Sigmoid colon (tissue), 7 donors: ENCODE results near the gene WNK2. TPM values are rescaled to one million over a fixed set of nuclear protein-coding genes. Genes with fewer than 3 reads are reported as not detected.
"Not testable (repeated sequence)": the region's sequence is repeated elsewhere in the genome, so short reads cannot be mapped to it uniquely, and the experiment has no call there.

ENCODE experiments used
- DNase-seq: peaks from one replicate; pipeline ENCODE4 v3.0.0-alpha.2; 2019
- H3K27ac ChIP-seq, 4 donors: fragments of 200-600 bp; sonication (generic); one replicate each; pipeline ENCODE4 v1.5.1; 2016 to 2019; ENCODE audit warnings: mild to moderate bottlenecking in 1 of 4
- H3K27me3 ChIP-seq, 3 donors: fragments of 200-600 bp; sonication (generic); one replicate each; pipeline ENCODE4 v1.5.1; 2019; ENCODE audit warnings: mild to moderate bottlenecking in 1 of 3
- H3K36me3 ChIP-seq, 4 donors: fragments of 200-600 bp; sonication (generic); one replicate each; pipeline ENCODE4 v1.5.1; 2016 to 2019
- H3K4me1 ChIP-seq, 4 donors: fragments of 200-600 bp; sonication (generic); one replicate each; pipeline ENCODE4 v1.5.1; 2017 to 2019
- H3K4me3 ChIP-seq, 4 donors: fragments of 200-600 bp; sonication (generic); one replicate each; pipeline ENCODE4 v1.5.1; 2017 to 2019; ENCODE audit warnings: mild to moderate bottlenecking in 2 of 4, moderate library complexity in 1 of 4
- H3K9me3 ChIP-seq, 4 donors: fragments of 200-600 bp in 3 of 4; sonication (generic) in 3 of 4; one replicate each; pipeline versions ENCODE4 v1.5.1 to v1.6.1; 2013 to 2019
- EP300 ChIP-seq, 4 donors: sonication (generic); formaldehyde crosslinking; IDR thresholded peaks; one replicate each; pipeline ENCODE4 v1.6.1; 2017; ENCODE audit warnings: antibody characterized with exemption in 4 of 4
- POLR2A ChIP-seq, 2 donors: fragments of 450-650 bp; IDR thresholded peaks; one replicate each; pipeline ENCODE4 v1.6.1; 2016; ENCODE audit warnings: antibody characterized with exemption in 2 of 2, mild to moderate bottlenecking in 2 of 2, moderate library complexity in 2 of 2
- POLR2AphosphoS5 ChIP-seq, 4 donors: sonication (generic); formaldehyde crosslinking; IDR thresholded peaks; one replicate each; pipeline ENCODE4 v1.6.1; 2017; ENCODE audit warnings: antibody characterized with exemption in 4 of 4
- WGBS, 2 donors: extraction: QIAGEN DNeasy Blood & Tissue Kit; methylation state at CpG; one replicate each; pipeline ENCODE4 v1.1.7; 2013; 5-methylcytosine and 5-hydroxymethylcytosine counted together
- intact Hi-C: fragments of 100-400 bp; cut with DNase I; formaldehyde crosslinking; loops from one replicate; pipeline ENCODE4 v1.15.1; 2023
- polyA plus RNA-seq, 3 donors: library from polyadenylated mRNA; stranded (reverse); fragments of 200-250 nt; gene quantifications; one replicate each; pipeline ENCODE4 v1.2.3, GENCODE V29; 2013
- total RNA-seq, 4 donors: library from RNA; depleted of rRNA; stranded (reverse); fragments of >200 nt; gene quantifications; one replicate each; pipeline ENCODE4 v1.1.0, GENCODE V29; 2016
- TF ChIP-seq, protein P1 (sequence below), 4 experiments: fragments of 450-650 bp in 3 of 4; fragments of 200-600 bp in 1 of 4; IDR thresholded peaks; one replicate each; pipeline ENCODE4 v1.5.1; 2016 to 2019; ENCODE audit warnings: antibody characterized with exemption in 4 of 4, mild to moderate bottlenecking in 3 of 4, moderate library complexity in 2 of 4
- donor health status: healthy with polysubstance abuse.
- donor health status: Bipolar disorder and iron deficiency.
- donor health status: healthy.

Gene WNK2
- total and polyA plus RNA-seq, 7 donors: 12.6 to 95.8 (median 20.0) TPM

GRCh38 chr9:93366119-93366447 is 182.1 kb downstream of the WNK2 start:
- H3K9me3 ChIP-seq: peaks cover 0 to 3% (median under 1%) of the 10 kb centered on the region in 4 donors
- no peak for DNase-seq

DNA sequence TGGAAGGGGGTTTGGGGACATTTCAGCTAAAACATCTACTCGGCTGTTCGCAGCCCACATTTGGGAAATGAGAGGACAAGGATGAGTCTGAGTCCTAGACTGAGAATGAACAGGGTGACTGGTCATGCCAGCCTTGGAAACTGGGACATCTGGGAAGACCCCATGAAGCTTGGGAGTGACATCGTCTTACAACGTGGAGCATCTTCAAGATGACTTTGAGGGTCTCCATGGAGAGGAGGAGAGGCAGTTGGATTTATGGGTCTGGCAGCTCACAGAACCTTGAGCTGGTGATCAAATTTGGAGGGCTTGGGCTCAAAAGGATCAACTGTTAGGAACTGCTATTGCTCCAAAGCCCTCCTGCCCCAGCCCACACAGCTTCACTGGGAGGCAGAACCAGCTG is 182.5 kb downstream of the WNK2 start:
- DNase-seq, H3K4me3 ChIP-seq, intact Hi-C loops, H3K27me3 ChIP-seq, H3K36me3 ChIP-seq, H3K4me1 ChIP-seq, H3K9me3 ChIP-seq, H3K27ac ChIP-seq: not testable (repeated sequence)
- WGBS, 2 donors: 92 to 95% methylated on average over 4 of the region's 4 CpGs

More at GRCh38 chr9:93366119-93366447, 182.1 kb downstream of the WNK2 start:
- WGBS, 2 donors: 79 to 86% methylated on average over 12 of the region's 12 CpGs
- Histone ChIP-seq H3K27ac (no peak overlapping the region), H3K27me3 (no peaks in the 10 kb centered on the region), H3K4me1 (no peaks in the 10 kb centered on the region), H3K4me3 (no peak overlapping the region), H3K36me3 (no peaks in the 10 kb centered on the region)
- TF ChIP-seq EP300 (IDR thresholded peaks at IDR 0.05): no peak
- intact Hi-C loops: no loop called here

GRCh38 chr9:93368437-93368836 is 184.5 kb downstream of the WNK2 start:
- Histone ChIP-seq H3K27me3 (no peaks in the 10 kb centered on the region), H3K9me3 (no peaks in the 10 kb centered on the region), H3K36me3 (no peaks in the 10 kb centered on the region), H3K27ac (no peak overlapping the region), H3K4me3 (no peak overlapping the region), H3K4me1 (no peaks in the 10 kb centered on the region)
- TF ChIP-seq POLR2AphosphoS5 (IDR thresholded peaks at IDR 0.05): no peak
- no peak for TF ChIP-seq POLR2A (IDR thresholded peaks at IDR 0.05)
- no peak for TF ChIP-seq EP300 (IDR thresholded peaks at IDR 0.05)
- TF ChIP-seq, protein P1, sequence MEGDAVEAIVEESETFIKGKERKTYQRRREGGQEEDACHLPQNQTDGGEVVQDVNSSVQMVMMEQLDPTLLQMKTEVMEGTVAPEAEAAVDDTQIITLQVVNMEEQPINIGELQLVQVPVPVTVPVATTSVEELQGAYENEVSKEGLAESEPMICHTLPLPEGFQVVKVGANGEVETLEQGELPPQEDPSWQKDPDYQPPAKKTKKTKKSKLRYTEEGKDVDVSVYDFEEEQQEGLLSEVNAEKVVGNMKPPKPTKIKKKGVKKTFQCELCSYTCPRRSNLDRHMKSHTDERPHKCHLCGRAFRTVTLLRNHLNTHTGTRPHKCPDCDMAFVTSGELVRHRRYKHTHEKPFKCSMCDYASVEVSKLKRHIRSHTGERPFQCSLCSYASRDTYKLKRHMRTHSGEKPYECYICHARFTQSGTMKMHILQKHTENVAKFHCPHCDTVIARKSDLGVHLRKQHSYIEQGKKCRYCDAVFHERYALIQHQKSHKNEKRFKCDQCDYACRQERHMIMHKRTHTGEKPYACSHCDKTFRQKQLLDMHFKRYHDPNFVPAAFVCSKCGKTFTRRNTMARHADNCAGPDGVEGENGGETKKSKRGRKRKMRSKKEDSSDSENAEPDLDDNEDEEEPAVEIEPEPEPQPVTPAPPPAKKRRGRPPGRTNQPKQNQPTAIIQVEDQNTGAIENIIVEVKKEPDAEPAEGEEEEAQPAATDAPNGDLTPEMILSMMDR (IDR thresholded peaks at IDR 0.05): no peak
- no peak for DNase-seq
- intact Hi-C loops: no loop called here
- 93 to 98% methylated on average over 1 of the region's 1 CpG for WGBS, 2 donors

DNA sequence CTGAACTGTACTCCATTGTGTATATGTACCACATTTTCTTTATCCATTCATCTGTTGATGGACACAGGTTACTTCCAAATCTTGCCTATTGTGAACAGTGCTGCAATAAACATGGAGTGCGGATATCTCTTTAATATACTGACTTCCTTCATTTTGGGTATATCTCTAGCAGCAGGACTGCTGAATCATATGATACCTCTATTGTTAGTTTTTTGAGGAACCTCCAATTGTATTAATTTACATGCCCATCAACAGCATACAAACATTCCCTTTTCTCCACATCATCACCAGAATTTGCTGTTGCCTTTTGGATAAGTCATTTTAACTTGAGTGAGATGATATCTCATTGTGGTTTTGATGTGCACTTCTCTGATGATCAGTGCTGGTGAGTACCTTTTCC is 185.7 kb downstream of the WNK2 start:
- TF ChIP-seq POLR2AphosphoS5 (IDR thresholded peaks at IDR 0.05) (no peak), POLR2A (IDR thresholded peaks at IDR 0.05) (no peak), EP300 (IDR thresholded peaks at IDR 0.05) (no peak)
- TF ChIP-seq, protein P1 (IDR thresholded peaks at IDR 0.05): no peak
- intact Hi-C loops: no loop called here

More for the DNA sequence above, 185.7 kb downstream of the WNK2 start:
- Histone ChIP-seq H3K36me3 (no peaks in the 10 kb centered on the region), H3K4me1 (no peaks in the 10 kb centered on the region), H3K27ac (no peak overlapping the region), H3K4me3 (no peak overlapping the region), H3K9me3 (no peaks in the 10 kb centered on the region), H3K27me3 (no peaks in the 10 kb centered on the region)
- DNase-seq: no peak
- WGBS, 2 donors: 90 to 99% methylated on average over 1 of the region's 1 CpG

Other genes starting within 250 kb of the WNK2 start
- 1 to 10 TPM; 2.5 to 5.3 (median 4.2) TPM for gene FGD3, start 236.6 kb upstream of the WNK2 start, total RNA-seq
- 10 to 100 TPM in 1 of 3 donors, 1 to 10 TPM in 2; 1.8 to 18.0 (median 2.5) TPM for gene FGD3, start 236.6 kb upstream of the WNK2 start, polyA plus RNA-seq
- gene SUSD3, start 125.4 kb upstream of the WNK2 start, total RNA-seq: 1 to 10 TPM; 1.9 to 7.2 (median 4.7) TPM
- 10 to 100 TPM in 1 of 3 donors, under 1 TPM in 1, not detected in 1; 0.92 to 15.2 TPM for gene SUSD3, start 125.4 kb upstream of the WNK2 start, polyA plus RNA-seq
- gene CARD19, start 87.9 kb upstream of the WNK2 start, total RNA-seq: 10 to 100 TPM; 51.2 to 88.4 (median 85.0) TPM
- gene CARD19, start 87.9 kb upstream of the WNK2 start, polyA plus RNA-seq: 10 to 100 TPM; 56.8 to 87.2 (median 66.1) TPM
- gene NINJ1, start 49.9 kb upstream of the WNK2 start, total RNA-seq: 100 to 1,000 TPM in 1 of 4 donors, 10 to 100 TPM in 3; 56.5 to 116 (median 69.6) TPM
- gene NINJ1, start 49.9 kb upstream of the WNK2 start, polyA plus RNA-seq: 10 to 100 TPM; 28.9 to 58.7 (median 53.5) TPM